ENCODE data around the gene DISP2.
A peak's percentile ranks its signal among the peaks of the same experiment; 100 is the strongest.

Gene DISP2

GRCh38 chr15:40399370-40399769 is 41.4 kb downstream of the DISP2 start:
- no peak for DNase-seq (ENCODE audit: extremely low spot score)
- ChIA-PET CTCF (interaction anchor here (2.4 to 3.6 kb wide), 3 partner anchors 23 to 55 kb away, joined by 8 to 20 read pairs (median 19); no protein-coding TSS in a partner anchor), POLR2A (no interaction called here)
- no peak for TF ChIP-seq CTCF (IDR thresholded peaks at IDR 0.05; ENCODE audit: control extremely low read depth, extremely low read depth, low read depth, missing control alignments)

GRCh38 chr15:40405501-40406381 is 47.7 kb downstream of the DISP2 start, which contains the start of gene IVD:
TSS of gene IVD (plus strand) at chr15:40405795. CDS start at chr15:40405828, 33 bp downstream.
- TF ChIP-seq CTCF (IDR thresholded peaks at IDR 0.05; ENCODE audit: control extremely low read depth, extremely low read depth, low read depth, missing control alignments): no peak
- POLR2A ChIA-PET: interaction anchor here (0.6 to 1.0 kb wide), 2 partner anchors 8 to 219 kb away, joined by 3 to 5 read pairs; no protein-coding TSS in a partner anchor
- CTCF ChIA-PET: interaction anchor here (0.7 to 8.3 kb wide), 12 partner anchors 8 to 127 kb away, joined by 3 to 53 read pairs (median 7); no protein-coding TSS in a partner anchor
- peak; percentile 95 for DNase-seq (ENCODE audit: extremely low spot score)

GRCh38 chr15:40407330-40407990 is 49.4 kb downstream of the DISP2 start:
- peak; percentile 86 for DNase-seq (ENCODE audit: extremely low spot score)

GRCh38 chr15:40409366-40409765 is 51.3 kb downstream of the DISP2 start:
- POLR2A ChIA-PET: no interaction called here
- no peak for TF ChIP-seq CTCF (IDR thresholded peaks at IDR 0.05; ENCODE audit: control extremely low read depth, extremely low read depth, low read depth, missing control alignments)
- DNase-seq (ENCODE audit: extremely low spot score): peak; percentile 83
- CTCF ChIA-PET: interaction anchor here (0.8 to 8.3 kb wide), 4 partner anchors 14 to 86 kb away, joined by 3 to 53 read pairs (median 24); partner anchors contain the start of gene INAFM2

More at GRCh38 chr15:40407330-40407990, 49.4 kb downstream of the DISP2 start:
- CTCF ChIA-PET: interaction anchor here (1.1 to 8.3 kb wide), 11 partner anchors 10 to 128 kb away, joined by 3 to 53 read pairs (median 7); partner anchors contain the start of gene BAHD1
- no peak for TF ChIP-seq CTCF (IDR thresholded peaks at IDR 0.05; ENCODE audit: control extremely low read depth, extremely low read depth, low read depth, missing control alignments)
- POLR2A ChIA-PET: interaction anchor here (1.8 kb wide), 2 partner anchors 10 to 20 kb away, joined by 5 to 10 read pairs; no protein-coding TSS in a partner anchor

GRCh38 chr15:40410476-40410875 is 52.5 kb downstream of the DISP2 start:
- no peak for DNase-seq (ENCODE audit: extremely low spot score)
- ChIA-PET POLR2A (no interaction called here), CTCF (interaction anchor here (1.0 to 8.3 kb wide), 8 partner anchors 12 to 134 kb away, joined by 3 to 53 read pairs (median 4); partner anchors contain the start of genes INAFM2 and KNSTRN)
- no peak for TF ChIP-seq CTCF (IDR thresholded peaks at IDR 0.05; ENCODE audit: control extremely low read depth, extremely low read depth, low read depth, missing control alignments)
